WTC11 (cell line): ENCODE results near the gene ZNF487. TPM values are rescaled to one million over a fixed set of nuclear protein-coding genes. Genes with fewer than 3 reads are reported as not detected.

Experiments
- ATAC-seq: fragments of 200-7000 bp; cut with Tn5 transposase; 2 replicates; pipeline ENCODE4 v1.10.0; 2021; ENCODE audit warnings: mild to moderate bottlenecking, moderate library complexity
- CTCF ChIA-PET: fragments of 300-600 bp; sonication (Branson Sonifier 250); formaldehyde crosslinking; loops from one replicate; lab custom pipeline; 2021; ENCODE audit warnings: antibody characterized with exemption; lab: Charles Lee
- POLR2A ChIA-PET: fragments of 350-600 bp; sonication (Branson Sonifier 250); formaldehyde crosslinking; loops from one replicate; lab custom pipeline; 2021; ENCODE audit warnings: antibody characterized with exemption; lab: Charles Lee
- DNase-seq: peaks from one replicate; pipeline ENCODE4 v3.0.0; 2021; ENCODE audit warnings: low spot score
- H3K27ac Mint-ChIP-seq: 2 replicates; pipeline ENCODE4 v1.8.0; 2021; ENCODE audit warnings: mixed read lengths
- H3K27me3 Mint-ChIP-seq: 2 replicates; pipeline ENCODE4 v1.8.0; 2021; ENCODE audit warnings: low read depth, mild to moderate bottlenecking, moderate library complexity, mixed read lengths
- H3K36me3 Mint-ChIP-seq: 2 replicates; pipeline ENCODE4 v1.8.0; 2021; ENCODE audit warnings: mixed read lengths
- H3K4me1 Mint-ChIP-seq: 2 replicates; pipeline ENCODE4 v1.8.0; 2022; ENCODE audit warnings: mixed read lengths
- H3K4me3 Mint-ChIP-seq: 2 replicates; pipeline ENCODE4 v1.8.0; 2021; ENCODE audit warnings: mild to moderate bottlenecking, moderate library complexity, mixed read lengths
- H3K9me3 Mint-ChIP-seq: 2 replicates; pipeline ENCODE4 v1.8.0; 2021; ENCODE audit warnings: mixed read lengths
- AFF4 ChIP-seq: sonication (generic); formaldehyde crosslinking; IDR thresholded peaks from 2 replicates; pipeline ENCODE4 v1.8.1; 2023; ENCODE audit warnings: mild to moderate bottlenecking, missing genetic modification reagents, borderline replicate concordance
- ARID4B ChIP-seq: sonication (generic); formaldehyde crosslinking; IDR thresholded peaks from 2 replicates; pipeline ENCODE4 v1.8.0; 2023; ENCODE audit warnings: missing genetic modification reagents, mild to moderate bottlenecking, borderline replicate concordance
- CBFB ChIP-seq: sonication (generic); formaldehyde crosslinking; IDR thresholded peaks from 2 replicates; pipeline ENCODE4 v1.8.1; 2022; ENCODE audit warnings: mild to moderate bottlenecking, low read depth, missing genetic modification reagents
- ERG ChIP-seq: fragments of 250-450 bp; sonication (Bioruptor Pico); IDR thresholded peaks from 2 replicates; pipeline ENCODE4 v1.8.0; 2021; ENCODE audit warnings: mild to moderate bottlenecking
- GRHL2 ChIP-seq: fragments of 250-450 bp; sonication (Bioruptor Pico); IDR thresholded peaks from 2 replicates; pipeline ENCODE4 v1.8.0; 2022; ENCODE audit warnings: mild to moderate bottlenecking, moderate library complexity; ENCODE audit not compliant: insufficient replicate concordance, severe bottlenecking
- HMGXB4 ChIP-seq: sonication (generic); formaldehyde crosslinking; IDR thresholded peaks from 2 replicates; pipeline ENCODE4 v1.8.1; 2023; ENCODE audit warnings: mild to moderate bottlenecking, moderate library complexity, missing genetic modification reagents
- IRF1 ChIP-seq: sonication (generic); formaldehyde crosslinking; IDR thresholded peaks from 2 replicates; pipeline ENCODE4 v1.8.0; 2023; ENCODE audit warnings: missing genetic modification reagents
- NR1H2 ChIP-seq: sonication (generic); formaldehyde crosslinking; IDR thresholded peaks from 2 replicates; pipeline ENCODE4 v1.9.0; 2021; ENCODE audit warnings: mild to moderate bottlenecking, moderate library complexity, missing genetic modification reagents
- OVOL2 ChIP-seq: fragments of 250-450 bp; sonication (Bioruptor Pico); IDR thresholded peaks from 2 replicates; pipeline ENCODE4 v1.9.0; 2021; ENCODE audit warnings: mild to moderate bottlenecking, borderline replicate concordance
- PREB ChIP-seq: sonication (generic); formaldehyde crosslinking; IDR thresholded peaks from 2 replicates; pipeline ENCODE4 v1.8.1; 2022; ENCODE audit warnings: mild to moderate bottlenecking, missing genetic modification reagents, moderate library complexity, borderline replicate concordance
- RORB ChIP-seq: fragments of 250-450 bp; sonication (Bioruptor Pico); IDR thresholded peaks from 2 replicates; pipeline ENCODE4 v1.9.0; 2021; ENCODE audit warnings: mild to moderate bottlenecking
- SP1 ChIP-seq: sonication (generic); formaldehyde crosslinking; conservative IDR thresholded peaks from 2 replicates; pipeline ENCODE4 v1.8.1; 2022; ENCODE audit warnings: missing genetic modification reagents
- TCF7 ChIP-seq: sonication (generic); formaldehyde crosslinking; IDR thresholded peaks from 2 replicates; pipeline ENCODE4 v1.8.0; 2022; ENCODE audit warnings: mild to moderate bottlenecking, low read depth, missing genetic modification reagents, moderate library complexity
- TEAD4 ChIP-seq: sonication (generic); formaldehyde crosslinking; IDR thresholded peaks from 2 replicates; pipeline ENCODE4 v1.8.0; 2022; ENCODE audit warnings: mild to moderate bottlenecking, missing genetic modification reagents
- ZBTB21 ChIP-seq: sonication (generic); formaldehyde crosslinking; IDR thresholded peaks from 2 replicates; pipeline ENCODE4 v1.8.1; 2023; ENCODE audit warnings: mild to moderate bottlenecking, missing genetic modification reagents, borderline replicate concordance
- ZMAT4 ChIP-seq: fragments of 250-450 bp; sonication (Bioruptor Pico); IDR thresholded peaks from 2 replicates; pipeline ENCODE4 v1.9.0; 2021; ENCODE audit warnings: mild to moderate bottlenecking
- ZNF121 ChIP-seq: sonication (generic); formaldehyde crosslinking; IDR thresholded peaks from 2 replicates; pipeline ENCODE4 v1.8.0; 2023; ENCODE audit warnings: missing genetic modification reagents
- ZNF512 ChIP-seq: sonication (generic); formaldehyde crosslinking; IDR thresholded peaks from 2 replicates; pipeline ENCODE4 v1.8.1; 2022; ENCODE audit warnings: missing genetic modification reagents, borderline replicate concordance
- ZNF671 ChIP-seq: fragments of 250-450 bp; sonication (Bioruptor Pico); IDR thresholded peaks from 2 replicates; pipeline ENCODE4 v1.8.0; 2021; ENCODE audit warnings: mild to moderate bottlenecking
- total RNA-seq: library from RNA; stranded (reverse); gene quantifications from 3 replicates; pipeline ENCODE4 v1.2.3, GENCODE V29; 2021

The ZNF487 gene
- total RNA-seq, 1 experiment from 2014 or later = 2.3 TPM

GRCh38 chr10:43471146-43471545 is 34.2 kb downstream of the ZNF487 start (continued):
- TF ChIP-seq ZNF671 (CRISPR knock-in tag) (no peak), GRHL2 (CRISPR knock-in tag) (no peak)
- TF ChIP-seq, all 79 proteins: peak for 0

- Mint-ChIP-seq H3K27ac (no peak overlapping the region), H3K4me1 (no peaks in the 10 kb centered on the region), H3K36me3 (no peaks in the 10 kb centered on the region), H3K27me3 (no peaks in the 10 kb centered on the region; the same call in 1 of the 2 replicates), H3K4me3 (no peak overlapping the region), H3K9me3 (0 out of 2 replicates have a peak, but pooled peaks cover 5% of the 10 kb centered on the region)
- no peak for DNase-seq
- no peak for ATAC-seq
- ChIA-PET POLR2A (no interaction called here), CTCF (interaction anchor here (1.1 kb wide), 1 partner anchor 242 kb away, joined by 3 read pairs; no protein-coding TSS in a partner anchor)
- no peak for TF ChIP-seq PREB
- no peak for TF ChIP-seq CBFB (CRISPR knock-in tag)
- no peak for TF ChIP-seq IRF1 (CRISPR knock-in tag)
- no peak for TF ChIP-seq RORB (CRISPR knock-in tag)
- TF ChIP-seq ZMAT4 (CRISPR knock-in tag) = no peak
- no peak for TF ChIP-seq TCF7 (CRISPR knock-in tag)
- TF ChIP-seq AFF4 = no peak
- no peak for TF ChIP-seq ZNF512 (CRISPR knock-in tag)
- no peak for TF ChIP-seq OVOL2
- TF ChIP-seq ZBTB21 = no peak
- no peak for TF ChIP-seq SP1 (CRISPR knock-in tag)
- TF ChIP-seq TEAD4 (CRISPR knock-in tag) = no peak
- TF ChIP-seq ARID4B (CRISPR knock-in tag) = no peak
- no peak for TF ChIP-seq ZNF671 (CRISPR knock-in tag)
- TF ChIP-seq ERG (CRISPR knock-in tag) = no peak
- no peak for TF ChIP-seq NR1H2
- no peak for TF ChIP-seq HMGXB4
- no peak for TF ChIP-seq ZNF121 (CRISPR knock-in tag)
Observed at GRCh38 chr10:43471935-43472720, 35.2 kb downstream of the ZNF487 start.
